Putamen (tissue), 1 donor: ENCODE measurements around the gene INA.
"Not testable (repeated sequence)": the region's sequence is repeated elsewhere in the genome, so short reads cannot be mapped to it uniquely, and the experiment has no call there.

ENCODE experiments used
- DNase-seq: peaks from one replicate; pipeline ENCODE4 v3.0.0-alpha.2; 2016; ENCODE audit warnings: low spot score

Gene INA

GRCh38 chr10:103276896-103277712, at the start of gene INA:
Gene INA, plus strand, starts transcription at chr10:103277138. Its CDS starts 74 bp downstream, at chr10:103277212.
- DNase-seq, result no peak

DNA sequence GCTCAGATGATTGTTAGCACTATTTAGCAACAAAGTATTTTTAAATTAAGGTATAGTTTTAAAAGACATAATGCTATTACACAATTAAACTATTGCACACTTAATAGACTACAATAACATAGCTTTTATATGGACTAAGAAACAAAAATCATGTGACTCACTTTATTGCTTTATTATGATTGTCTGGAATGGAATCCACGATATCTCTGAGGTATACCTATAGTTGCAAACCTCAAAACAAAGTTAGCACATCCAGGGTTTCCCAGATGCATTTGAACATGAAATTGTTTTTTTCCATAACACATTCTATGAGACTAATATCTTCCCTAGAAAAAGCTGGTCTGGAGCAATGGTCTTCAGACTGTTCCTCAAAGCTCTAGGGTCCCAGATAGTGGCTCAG, 49.5 kb upstream of the INA start:
- DNase-seq, result no peak

GRCh38 chr10:103231047-103231551, 45.8 kb upstream of the INA start:
- DNase-seq, result no peak

DNA sequence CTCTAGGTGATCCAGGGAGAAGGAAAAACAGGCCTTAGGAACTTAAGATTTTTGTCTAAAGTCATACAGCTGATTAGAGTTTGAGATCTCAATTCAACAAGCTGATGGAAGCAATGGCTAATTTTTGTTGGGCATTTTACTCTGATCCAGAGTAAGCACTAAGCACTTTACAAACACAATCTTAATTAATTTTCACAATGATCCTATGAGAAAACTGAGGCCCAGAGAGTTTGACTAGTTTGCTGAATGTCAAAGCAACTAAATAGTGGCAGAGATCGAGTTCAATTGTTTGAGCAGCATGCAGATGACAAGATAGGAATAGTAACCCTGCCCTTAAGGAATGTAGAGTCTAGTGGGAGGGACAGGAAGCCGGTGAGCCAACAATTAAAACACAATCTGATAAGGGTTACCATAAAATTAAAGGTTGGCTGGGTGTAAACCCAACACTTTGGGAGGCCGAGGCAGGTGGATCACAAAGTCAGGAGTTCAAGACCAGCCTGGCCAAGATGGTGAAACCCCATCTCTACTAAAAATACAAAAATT, 44.7 kb upstream of the INA start:
- no peak for DNase-seq

GRCh38 chr10:103232772-103233488, 44.0 kb upstream of the INA start:
- no peak for DNase-seq

DNA sequence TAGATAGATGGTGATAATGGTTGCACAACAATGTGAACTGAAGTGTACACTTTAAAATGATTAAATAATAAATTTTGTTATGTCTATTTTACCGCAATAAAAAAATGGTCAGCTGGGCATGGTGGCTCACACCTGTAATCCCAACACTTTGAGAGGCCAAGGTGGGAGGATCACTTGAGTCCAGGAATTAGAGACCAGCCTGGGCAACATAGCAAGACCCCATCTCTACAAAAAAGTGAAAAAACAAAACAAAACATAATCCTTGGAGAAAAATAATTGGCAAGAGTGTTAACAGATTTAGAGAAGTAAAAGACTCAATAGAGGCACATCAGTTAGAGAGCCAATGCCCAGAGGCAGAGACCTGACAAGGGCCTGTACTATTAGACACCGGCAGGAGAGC, 41.2 kb upstream of the INA start:
- no peak for DNase-seq

DNA sequence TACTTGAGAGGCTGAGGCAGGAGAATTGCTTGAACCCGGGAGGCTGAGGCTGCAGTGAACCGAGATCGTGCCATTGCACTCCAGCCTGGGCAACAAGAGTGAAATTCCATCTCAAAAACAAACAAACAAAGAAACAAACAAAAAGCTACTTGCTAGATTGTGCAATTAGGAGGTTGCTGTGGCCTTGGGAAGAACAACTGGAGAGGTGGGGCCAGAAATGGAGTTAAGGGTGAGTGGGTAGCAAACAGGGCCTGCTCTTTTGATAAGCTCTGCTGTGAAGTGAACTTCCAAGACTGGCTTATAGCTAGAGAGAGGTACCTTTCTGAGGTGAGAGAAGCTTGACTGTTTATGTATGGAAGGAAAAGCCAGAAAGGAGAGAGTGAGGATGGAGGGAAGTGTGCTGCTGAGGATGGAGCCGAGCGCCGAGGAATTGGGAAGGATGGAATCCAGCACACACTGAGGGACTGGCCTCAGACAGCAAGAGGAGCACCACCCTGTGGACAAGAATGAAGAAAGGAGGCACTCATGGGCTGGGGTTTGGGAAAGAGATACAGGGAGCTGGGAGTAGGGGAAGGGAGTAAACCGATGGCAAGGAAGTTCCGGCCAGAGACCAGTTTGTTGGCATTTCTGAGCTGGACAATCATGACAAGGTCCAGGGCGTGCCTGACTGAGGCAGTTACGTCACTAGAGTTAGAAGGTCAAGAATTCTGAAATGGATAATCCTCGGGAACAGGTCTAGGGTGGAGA, 38.3 kb upstream of the INA start:
- no peak for DNase-seq

DNA sequence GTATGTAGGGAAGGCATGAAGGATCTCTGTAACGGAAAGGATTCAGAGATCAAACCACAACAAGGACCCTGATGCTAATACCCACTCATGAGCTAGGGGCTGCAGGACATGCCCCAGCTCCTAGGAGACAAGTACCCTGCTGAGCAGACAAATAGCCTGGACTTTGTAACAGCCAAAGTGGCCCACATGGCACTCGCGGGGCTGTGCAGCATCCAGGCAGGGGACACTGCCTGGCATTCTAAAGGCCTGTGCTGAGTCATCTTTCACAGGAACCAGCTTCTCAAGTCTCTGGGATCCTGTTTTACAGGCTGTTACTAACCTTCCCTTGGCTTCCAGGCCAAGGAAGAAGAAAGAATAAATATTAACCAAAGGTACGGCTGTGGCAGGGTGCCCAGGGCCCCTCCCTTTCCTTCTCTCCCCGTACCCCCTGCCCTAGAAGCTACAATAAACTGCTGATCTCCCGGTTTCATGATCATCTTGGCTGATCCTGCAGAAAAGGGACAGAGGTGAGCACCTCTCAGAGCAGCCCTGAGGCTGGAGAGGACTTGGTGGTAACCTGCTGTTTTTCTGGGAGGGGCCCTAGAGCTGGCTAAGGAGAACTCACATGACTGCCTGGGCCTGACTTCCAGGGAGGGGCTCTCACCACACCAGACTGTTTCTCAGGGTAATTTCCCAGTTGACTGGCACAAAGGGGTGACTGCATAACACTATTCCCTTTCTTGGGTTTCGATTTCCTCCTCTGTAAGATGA, 35.5 kb upstream of the INA start:
- no peak for DNase-seq

DNA sequence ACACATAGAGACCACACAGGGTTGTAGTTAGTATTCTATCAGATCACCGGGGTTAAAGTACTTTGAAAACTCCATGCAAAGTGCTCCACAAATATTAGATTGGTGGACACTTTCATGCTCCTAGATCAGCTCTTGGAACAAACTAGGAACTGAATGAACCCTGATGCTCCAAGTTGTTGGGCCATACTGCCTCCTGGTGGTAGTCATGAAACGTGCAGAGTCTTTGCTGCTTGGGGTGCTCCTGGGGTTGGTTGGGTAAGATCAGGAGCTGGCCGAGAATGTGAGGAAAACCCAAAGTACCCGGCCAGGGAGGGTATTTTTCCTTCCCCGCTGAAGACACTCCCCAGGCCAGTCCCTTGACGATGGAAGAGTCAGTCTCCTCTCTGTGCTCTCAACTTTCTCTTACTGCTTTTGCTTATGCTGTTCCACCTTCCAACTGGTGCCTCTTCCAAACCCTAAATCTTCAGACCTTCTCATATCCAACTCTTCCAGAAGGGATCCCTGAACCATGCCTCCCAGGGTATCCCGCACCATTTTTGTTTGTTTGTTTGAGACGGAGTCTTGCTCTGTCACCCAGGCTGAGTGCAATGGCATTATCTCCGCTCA, 32.2 kb upstream of the INA start:
- DNase-seq, result peak; percentile 83

- DNase-seq, result not testable (repeated sequence)
Observed at GRCh38 chr10:103245587-103245986, 31.4 kb upstream of the INA start, which contains the start of gene RPEL1. Gene RPEL1, plus strand, starts transcription at chr10:103245887. Its CDS starts 110 bp downstream, at chr10:103245997.

- no peak for DNase-seq
Observed at GRCh38 chr10:103246324-103246723, 30.6 kb upstream of the INA start.

GRCh38 chr10:103254113-103254512, 22.8 kb upstream of the INA start:
- no peak for DNase-seq

- DNase-seq, result no peak
Observed at GRCh38 chr10:103254538-103255325, 22.2 kb upstream of the INA start.

GRCh38 chr10:103256613-103257012, 20.3 kb upstream of the INA start:
- no peak for DNase-seq

GRCh38 chr10:103257812-103258211, 19.1 kb upstream of the INA start:
- DNase-seq, result no peak

- DNase-seq, result not testable (repeated sequence)
Observed at GRCh38 chr10:103258928-103259327, 18.0 kb upstream of the INA start.

GRCh38 chr10:103259989-103260388, 16.9 kb upstream of the INA start:
- DNase-seq, result no peak

DNA sequence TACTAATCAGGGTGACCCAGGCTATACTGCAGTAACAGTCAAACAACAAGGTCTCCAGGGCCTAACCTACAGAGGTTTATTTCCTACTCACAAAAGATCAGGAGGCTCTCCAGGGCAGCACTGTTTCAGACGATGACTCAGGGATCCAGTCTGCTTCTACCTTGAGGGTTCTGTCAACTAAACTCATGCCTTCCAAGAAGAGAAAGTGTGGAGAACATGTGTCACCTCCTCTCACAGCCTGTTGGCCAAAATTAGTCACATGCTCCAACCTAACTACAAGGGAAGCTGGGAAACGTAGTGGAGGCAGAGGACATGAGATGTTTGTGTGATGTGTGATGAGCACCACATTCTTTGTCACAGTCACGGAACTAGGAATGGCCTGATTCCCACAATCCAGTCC, 14.7 kb upstream of the INA start:
- no peak for DNase-seq

DNA sequence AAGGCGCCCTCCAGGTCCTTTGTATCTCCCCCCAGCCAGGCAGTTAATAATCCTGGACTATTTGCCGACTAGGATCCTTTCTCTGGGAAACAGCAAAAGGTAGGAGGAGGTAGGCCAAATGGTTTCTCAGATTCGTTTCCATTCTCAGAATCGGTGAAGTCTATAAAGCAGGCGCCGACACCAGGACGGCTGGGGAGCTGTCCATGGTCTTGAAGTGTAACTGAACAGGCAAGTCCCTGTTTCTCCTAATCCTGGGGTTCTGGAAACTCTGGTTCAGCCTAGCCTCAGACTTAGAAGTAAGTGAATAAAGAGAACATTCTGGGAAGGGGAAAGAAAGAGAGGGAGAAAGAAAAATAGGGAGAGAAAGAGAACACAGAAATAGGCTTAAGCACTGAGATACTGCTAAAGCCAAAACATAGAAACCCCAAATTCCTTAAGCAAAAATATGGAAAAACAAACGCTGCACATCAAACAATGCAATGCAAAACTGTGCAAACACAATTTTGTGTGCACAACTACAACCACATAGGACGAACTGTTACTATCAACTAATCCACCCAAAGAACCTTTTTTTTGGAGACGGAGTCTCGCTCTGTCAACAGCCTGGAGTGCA, 11.1 kb upstream of the INA start:
- no peak for DNase-seq

GRCh38 chr10:103273041-103273441, 3.9 kb upstream of the INA start:
- DNase-seq, result no peak
